ENCODE data around the gene FKBP5.

DNA sequence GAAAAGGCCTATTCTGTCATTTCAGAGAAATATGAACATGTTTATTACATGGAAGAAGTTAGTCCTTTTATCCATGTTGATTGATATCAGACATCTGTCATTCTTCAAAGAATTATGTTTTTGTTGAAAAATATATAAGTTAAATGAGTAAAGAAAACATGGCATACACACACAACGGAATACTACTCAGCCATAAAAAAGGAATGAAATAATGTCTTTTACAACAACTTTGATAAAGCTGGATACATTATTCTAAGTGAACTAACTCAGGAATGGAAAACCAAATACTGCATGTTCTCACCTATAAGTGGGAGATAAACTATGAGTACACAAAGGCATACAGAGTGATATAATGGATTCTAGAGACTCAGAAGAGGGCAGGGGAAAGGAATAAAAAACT lies 9.3 kb downstream of the FKBP5 start:
- TF ChIP-seq RHOXF2B (CRISPR knock-in tag; conservative IDR thresholded peaks at IDR 0.05) (no peak), BACH1 (tag; IDR thresholded peaks at IDR 0.05) (no peak)
- TF ChIP-seq, protein P1, sequence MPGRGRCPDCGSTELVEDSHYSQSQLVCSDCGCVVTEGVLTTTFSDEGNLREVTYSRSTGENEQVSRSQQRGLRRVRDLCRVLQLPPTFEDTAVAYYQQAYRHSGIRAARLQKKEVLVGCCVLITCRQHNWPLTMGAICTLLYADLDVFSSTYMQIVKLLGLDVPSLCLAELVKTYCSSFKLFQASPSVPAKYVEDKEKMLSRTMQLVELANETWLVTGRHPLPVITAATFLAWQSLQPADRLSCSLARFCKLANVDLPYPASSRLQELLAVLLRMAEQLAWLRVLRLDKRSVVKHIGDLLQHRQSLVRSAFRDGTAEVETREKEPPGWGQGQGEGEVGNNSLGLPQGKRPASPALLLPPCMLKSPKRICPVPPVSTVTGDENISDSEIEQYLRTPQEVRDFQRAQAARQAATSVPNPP (IDR thresholded peaks at IDR 0.05; ENCODE audit: borderline replicate concordance, insufficient read depth, insufficient read length): no peak
- TF ChIP-seq, protein P2, sequence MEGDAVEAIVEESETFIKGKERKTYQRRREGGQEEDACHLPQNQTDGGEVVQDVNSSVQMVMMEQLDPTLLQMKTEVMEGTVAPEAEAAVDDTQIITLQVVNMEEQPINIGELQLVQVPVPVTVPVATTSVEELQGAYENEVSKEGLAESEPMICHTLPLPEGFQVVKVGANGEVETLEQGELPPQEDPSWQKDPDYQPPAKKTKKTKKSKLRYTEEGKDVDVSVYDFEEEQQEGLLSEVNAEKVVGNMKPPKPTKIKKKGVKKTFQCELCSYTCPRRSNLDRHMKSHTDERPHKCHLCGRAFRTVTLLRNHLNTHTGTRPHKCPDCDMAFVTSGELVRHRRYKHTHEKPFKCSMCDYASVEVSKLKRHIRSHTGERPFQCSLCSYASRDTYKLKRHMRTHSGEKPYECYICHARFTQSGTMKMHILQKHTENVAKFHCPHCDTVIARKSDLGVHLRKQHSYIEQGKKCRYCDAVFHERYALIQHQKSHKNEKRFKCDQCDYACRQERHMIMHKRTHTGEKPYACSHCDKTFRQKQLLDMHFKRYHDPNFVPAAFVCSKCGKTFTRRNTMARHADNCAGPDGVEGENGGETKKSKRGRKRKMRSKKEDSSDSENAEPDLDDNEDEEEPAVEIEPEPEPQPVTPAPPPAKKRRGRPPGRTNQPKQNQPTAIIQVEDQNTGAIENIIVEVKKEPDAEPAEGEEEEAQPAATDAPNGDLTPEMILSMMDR (IDR thresholded peaks at IDR 0.05 in 2 of 3, conservative IDR thresholded peaks at IDR 0.05 in 1 of 3; ENCODE audit: insufficient read depth in 2 of 3, low read depth in 1 of 3, low read length in 3 of 3): no peak
- TF ChIP-seq, protein P3, sequence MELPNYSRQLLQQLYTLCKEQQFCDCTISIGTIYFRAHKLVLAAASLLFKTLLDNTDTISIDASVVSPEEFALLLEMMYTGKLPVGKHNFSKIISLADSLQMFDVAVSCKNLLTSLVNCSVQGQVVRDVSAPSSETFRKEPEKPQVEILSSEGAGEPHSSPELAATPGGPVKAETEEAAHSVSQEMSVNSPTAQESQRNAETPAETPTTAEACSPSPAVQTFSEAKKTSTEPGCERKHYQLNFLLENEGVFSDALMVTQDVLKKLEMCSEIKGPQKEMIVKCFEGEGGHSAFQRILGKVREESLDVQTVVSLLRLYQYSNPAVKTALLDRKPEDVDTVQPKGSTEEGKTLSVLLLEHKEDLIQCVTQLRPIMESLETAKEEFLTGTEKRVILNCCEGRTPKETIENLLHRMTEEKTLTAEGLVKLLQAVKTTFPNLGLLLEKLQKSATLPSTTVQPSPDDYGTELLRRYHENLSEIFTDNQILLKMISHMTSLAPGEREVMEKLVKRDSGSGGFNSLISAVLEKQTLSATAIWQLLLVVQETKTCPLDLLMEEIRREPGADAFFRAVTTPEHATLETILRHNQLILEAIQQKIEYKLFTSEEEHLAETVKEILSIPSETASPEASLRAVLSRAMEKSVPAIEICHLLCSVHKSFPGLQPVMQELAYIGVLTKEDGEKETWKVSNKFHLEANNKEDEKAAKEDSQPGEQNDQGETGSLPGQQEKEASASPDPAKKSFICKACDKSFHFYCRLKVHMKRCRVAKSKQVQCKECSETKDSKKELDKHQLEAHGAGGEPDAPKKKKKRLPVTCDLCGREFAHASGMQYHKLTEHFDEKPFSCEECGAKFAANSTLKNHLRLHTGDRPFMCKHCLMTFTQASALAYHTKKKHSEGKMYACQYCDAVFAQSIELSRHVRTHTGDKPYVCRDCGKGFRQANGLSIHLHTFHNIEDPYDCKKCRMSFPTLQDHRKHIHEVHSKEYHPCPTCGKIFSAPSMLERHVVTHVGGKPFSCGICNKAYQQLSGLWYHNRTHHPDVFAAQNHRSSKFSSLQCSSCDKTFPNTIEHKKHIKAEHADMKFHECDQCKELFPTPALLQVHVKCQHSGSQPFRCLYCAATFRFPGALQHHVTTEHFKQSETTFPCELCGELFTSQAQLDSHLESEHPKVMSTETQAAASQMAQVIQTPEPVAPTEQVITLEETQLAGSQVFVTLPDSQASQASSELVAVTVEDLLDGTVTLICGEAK (IDR thresholded peaks at IDR 0.05): no peak
- TF ChIP-seq, protein P3 (CRISPR knock-in tag; IDR thresholded peaks at IDR 0.05): no peak
